Neural crest cell (in vitro differentiated cells): ENCODE data around the gene UBE3C. TPM values are rescaled to one million over a fixed set of nuclear protein-coding genes. Genes with fewer than 3 reads are reported as not detected.

Experiments
- DNase-seq: peaks from one replicate; pipeline ENCODE4 v3.0.0; 2021; ENCODE audit warnings: low read depth, mixed read lengths, low spot score
- H3K27ac Mint-ChIP-seq: one replicate; pipeline ENCODE4 v1.8.0; 2021; ENCODE audit warnings: mild to moderate bottlenecking, mixed read lengths; ENCODE audit not compliant: unreplicated experiment
- H3K27me3 Mint-ChIP-seq: 2 replicates; pipeline ENCODE4 v1.8.0; 2021; ENCODE audit warnings: low read depth, mild to moderate bottlenecking, mixed read lengths
- H3K36me3 Mint-ChIP-seq: 2 replicates; pipeline ENCODE4 v1.8.0; 2021; ENCODE audit warnings: low read depth, mild to moderate bottlenecking, mixed read lengths
- H3K4me1 Mint-ChIP-seq: 2 replicates; pipeline ENCODE4 v1.8.0; 2021; ENCODE audit warnings: mixed read lengths
- H3K4me3 Mint-ChIP-seq: one replicate; pipeline ENCODE4 v1.8.0; 2021; ENCODE audit warnings: mild to moderate bottlenecking, mixed read lengths
- H3K9me3 Mint-ChIP-seq: 2 replicates; pipeline ENCODE4 v1.8.0; 2021; ENCODE audit warnings: mixed read lengths
- CTCF ChIP-seq: fragments of 200-600 bp; sonication (generic); conservative IDR thresholded peaks from 2 replicates; pipeline ENCODE4 v1.5.0; 2021; ENCODE audit warnings: antibody characterized with exemption, mild to moderate bottlenecking
- total RNA-seq: library from RNA; stranded (reverse); gene quantifications from 2 replicates; pipeline ENCODE4 v1.2.1, GENCODE V29; 2021

Gene UBE3C
- total RNA-seq, 1 donor from 2014 or later = 46.8 TPM

GRCh38 chr7:157278167-157278790 lies 139.6 kb downstream of the UBE3C start:
- Mint-ChIP-seq H3K9me3 (no peaks in the 10 kb centered on the region), H3K4me3 (no peak overlapping the region), H3K27ac (no peak overlapping the region), H3K4me1 (no peaks in the 10 kb centered on the region), H3K27me3 (no peaks in the 10 kb centered on the region), H3K36me3 (no peaks in the 10 kb centered on the region)
- DNase-seq = no peak
- TF ChIP-seq CTCF = no peak

- Mint-ChIP-seq H3K9me3 (no peaks in the 10 kb centered on the region), H3K36me3 (no peaks in the 10 kb centered on the region), H3K27ac (no peak overlapping the region), H3K27me3 (no peaks in the 10 kb centered on the region), H3K4me1 (no peaks in the 10 kb centered on the region), H3K4me3 (no peak overlapping the region)
- no peak for DNase-seq
- no peak for TF ChIP-seq CTCF
Observed at GRCh38 chr7:157278791-157279724, 140.3 kb downstream of the UBE3C start.

GRCh38 chr7:157279741-157280215 lies 141.1 kb downstream of the UBE3C start:
- no peaks in the 10 kb centered on the region for H3K27me3 Mint-ChIP-seq
- H3K4me1 Mint-ChIP-seq = no peaks in the 10 kb centered on the region
- H3K27ac Mint-ChIP-seq = no peak overlapping the region
- no peaks in the 10 kb centered on the region for H3K36me3 Mint-ChIP-seq
- H3K4me3 Mint-ChIP-seq = no peak overlapping the region
- no peak for TF ChIP-seq CTCF
- no peaks in the 10 kb centered on the region for H3K9me3 Mint-ChIP-seq
- DNase-seq = no peak

- Mint-ChIP-seq H3K4me1 (no peaks in the 10 kb centered on the region), H3K36me3 (no peaks in the 10 kb centered on the region), H3K9me3 (no peaks in the 10 kb centered on the region), H3K4me3 (no peak overlapping the region), H3K27ac (no peak overlapping the region), H3K27me3 (no peaks in the 10 kb centered on the region)
- no peak for TF ChIP-seq CTCF
- DNase-seq = no peak
Observed at GRCh38 chr7:157280216-157280841, 141.6 kb downstream of the UBE3C start.

GRCh38 chr7:157281221-157281998 lies 142.7 kb downstream of the UBE3C start:
- H3K36me3 Mint-ChIP-seq = no peaks in the 10 kb centered on the region
- no peak for TF ChIP-seq CTCF
- DNase-seq = no peak

More at GRCh38 chr7:157281221-157281998, 142.7 kb downstream of the UBE3C start:
- Mint-ChIP-seq H3K9me3 (no peaks in the 10 kb centered on the region), H3K4me1 (no peaks in the 10 kb centered on the region), H3K27me3 (no peaks in the 10 kb centered on the region), H3K27ac (no peak overlapping the region), H3K4me3 (no peak overlapping the region)
